ENCODE measurements around the gene CACNG1.

Gene CACNG1

DNA sequence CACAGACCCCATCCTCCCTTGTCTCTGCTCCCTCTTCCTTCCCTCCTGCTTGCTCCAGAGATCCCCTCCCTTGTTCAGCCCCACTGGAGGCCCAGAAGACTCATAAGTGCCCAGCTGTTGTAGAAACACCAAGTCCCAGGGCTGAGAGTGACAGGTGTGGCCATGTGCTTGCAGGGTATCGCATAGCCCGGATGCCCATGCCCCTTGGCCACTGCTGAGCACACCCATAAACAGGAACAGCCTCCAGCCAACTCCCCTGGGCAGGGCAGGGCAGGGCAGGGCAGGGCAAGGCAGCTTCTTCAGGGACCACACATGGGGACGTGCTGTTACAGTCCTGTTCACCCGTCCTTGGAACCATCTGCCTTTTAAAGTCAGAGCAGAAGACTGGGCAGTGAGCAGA lies 2.0 kb downstream of the CACNG1 start:
- Histone ChIP-seq H4K20me1 (ENCODE audit: insufficient read depth, low read length) (no peaks in the 10 kb centered on the region), H3K27me3 (ENCODE audit: insufficient read depth, low read length, poor library complexity) (no peaks in the 10 kb centered on the region), H3K27ac (ENCODE audit: low read length) (no peak overlapping the region), H3K4me3 (ENCODE audit: low read depth in 1 of 2, low read length in 2 of 2) (no peak overlapping the region), H3K36me3 (ENCODE audit: insufficient read depth, low read length) (no peaks in the 10 kb centered on the region), H3K9ac (ENCODE audit: low read depth, low read length) (no peak overlapping the region), H3K9me3 (ENCODE audit: insufficient read depth, low read length, severe bottlenecking) (peaks cover 21% of the 10 kb centered on the region), H3K4me2 (ENCODE audit: insufficient read depth, low read length) (no peak overlapping the region), H3K79me2 (ENCODE audit: insufficient read depth, low read length) (no peaks in the 10 kb centered on the region), H2AFZ (ENCODE audit: low read depth, low read length) (no peak overlapping the region), H3K4me1 (ENCODE audit: insufficient read depth, low read length) (no peaks in the 10 kb centered on the region)
- TF ChIP-seq EZH2 (IDR thresholded peaks at IDR 0.05; ENCODE audit: borderline replicate concordance, low read depth, low read length, severe bottlenecking) = no peak
- TF ChIP-seq, protein P1, sequence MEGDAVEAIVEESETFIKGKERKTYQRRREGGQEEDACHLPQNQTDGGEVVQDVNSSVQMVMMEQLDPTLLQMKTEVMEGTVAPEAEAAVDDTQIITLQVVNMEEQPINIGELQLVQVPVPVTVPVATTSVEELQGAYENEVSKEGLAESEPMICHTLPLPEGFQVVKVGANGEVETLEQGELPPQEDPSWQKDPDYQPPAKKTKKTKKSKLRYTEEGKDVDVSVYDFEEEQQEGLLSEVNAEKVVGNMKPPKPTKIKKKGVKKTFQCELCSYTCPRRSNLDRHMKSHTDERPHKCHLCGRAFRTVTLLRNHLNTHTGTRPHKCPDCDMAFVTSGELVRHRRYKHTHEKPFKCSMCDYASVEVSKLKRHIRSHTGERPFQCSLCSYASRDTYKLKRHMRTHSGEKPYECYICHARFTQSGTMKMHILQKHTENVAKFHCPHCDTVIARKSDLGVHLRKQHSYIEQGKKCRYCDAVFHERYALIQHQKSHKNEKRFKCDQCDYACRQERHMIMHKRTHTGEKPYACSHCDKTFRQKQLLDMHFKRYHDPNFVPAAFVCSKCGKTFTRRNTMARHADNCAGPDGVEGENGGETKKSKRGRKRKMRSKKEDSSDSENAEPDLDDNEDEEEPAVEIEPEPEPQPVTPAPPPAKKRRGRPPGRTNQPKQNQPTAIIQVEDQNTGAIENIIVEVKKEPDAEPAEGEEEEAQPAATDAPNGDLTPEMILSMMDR (IDR thresholded peaks at IDR 0.05; ENCODE audit: borderline replicate concordance, extremely low read depth, low read length, poor library complexity, severe bottlenecking) = no peak
- DNase-seq (no peak), ATAC-seq (ENCODE audit: insufficient read depth, low read depth) (no peak)

DNA sequence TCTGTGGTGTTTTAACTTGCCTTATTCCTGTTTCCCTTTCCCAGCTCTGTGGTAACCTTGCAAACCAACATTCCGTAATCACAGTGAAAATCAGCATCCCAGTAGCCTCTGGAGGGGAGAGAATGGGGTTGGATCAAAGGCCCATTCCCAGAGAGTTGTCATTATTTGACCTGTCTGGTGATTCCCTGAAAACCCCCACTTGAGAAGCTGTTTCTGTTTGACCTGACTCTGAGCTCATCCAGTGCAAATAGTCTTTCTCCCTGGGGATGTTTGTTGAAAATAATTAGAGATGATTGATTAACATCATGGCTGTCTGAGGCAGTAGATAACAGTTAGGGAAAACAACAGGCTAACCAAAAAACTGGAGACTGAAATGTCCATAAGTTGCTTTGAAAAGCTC lies 3.0 kb downstream of the CACNG1 start:
- Histone ChIP-seq H2AFZ (ENCODE audit: low read depth, low read length) (no peak overlapping the region), H3K4me1 (ENCODE audit: insufficient read depth, low read length) (no peaks in the 10 kb centered on the region), H3K27ac (ENCODE audit: low read length) (no peak overlapping the region), H3K9ac (ENCODE audit: low read depth, low read length) (no peak overlapping the region), H3K79me2 (ENCODE audit: insufficient read depth, low read length) (no peaks in the 10 kb centered on the region), H3K4me3 (ENCODE audit: low read depth in 1 of 2, low read length in 2 of 2) (no peak overlapping the region), H4K20me1 (ENCODE audit: insufficient read depth, low read length) (no peaks in the 10 kb centered on the region), H3K27me3 (ENCODE audit: insufficient read depth, low read length, poor library complexity) (no peaks in the 10 kb centered on the region), H3K4me2 (ENCODE audit: insufficient read depth, low read length) (no peak overlapping the region), H3K36me3 (ENCODE audit: insufficient read depth, low read length) (no peaks in the 10 kb centered on the region), H3K9me3 (ENCODE audit: insufficient read depth, low read length, severe bottlenecking) (peaks cover 21% of the 10 kb centered on the region)
- no peak for ATAC-seq (ENCODE audit: insufficient read depth, low read depth)
- TF ChIP-seq EZH2 (IDR thresholded peaks at IDR 0.05; ENCODE audit: borderline replicate concordance, low read depth, low read length, severe bottlenecking) = no peak
- TF ChIP-seq, protein P1 (IDR thresholded peaks at IDR 0.05; ENCODE audit: borderline replicate concordance, extremely low read depth, low read length, poor library complexity, severe bottlenecking) = no peak
- DNase-seq = no peak

DNA sequence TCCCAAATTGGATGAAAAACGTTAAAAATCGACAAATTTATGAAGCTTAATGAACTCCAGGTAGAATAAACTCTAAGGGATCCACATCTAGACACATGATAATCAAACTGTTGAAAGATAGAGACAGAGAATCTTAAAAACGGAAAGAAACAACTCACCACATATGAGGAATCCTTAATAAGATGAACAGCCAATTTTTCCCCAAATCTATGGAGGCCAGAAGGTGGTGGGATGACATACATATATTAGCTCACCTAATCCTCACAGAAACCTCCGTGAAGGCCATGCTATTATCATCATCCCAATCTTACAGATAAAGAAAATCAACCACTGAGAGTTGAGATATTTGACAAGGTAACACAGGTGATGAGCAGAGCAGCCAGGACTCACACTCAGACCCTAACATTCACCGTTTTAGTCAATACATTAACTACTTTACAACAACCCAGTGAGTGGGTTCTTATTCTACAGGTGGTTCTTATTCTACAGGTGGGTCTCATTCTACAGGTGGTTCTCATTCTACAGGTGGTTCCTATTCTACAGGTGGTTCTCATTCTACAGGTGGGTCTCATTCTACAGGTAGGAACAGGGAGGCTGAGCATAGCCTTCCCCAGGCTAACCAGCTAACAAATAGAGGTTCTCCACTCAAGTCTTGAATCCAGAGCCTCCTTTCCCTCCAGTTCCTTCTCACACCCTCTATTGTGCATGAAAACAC lies 4.8 kb downstream of the CACNG1 start:
- Histone ChIP-seq H3K4me3 (ENCODE audit: low read depth in 1 of 2, low read length in 2 of 2) (no peak overlapping the region), H4K20me1 (ENCODE audit: insufficient read depth, low read length) (no peaks in the 10 kb centered on the region), H3K27ac (ENCODE audit: low read length) (no peak overlapping the region), H3K4me1 (ENCODE audit: insufficient read depth, low read length) (no peaks in the 10 kb centered on the region), H3K27me3 (ENCODE audit: insufficient read depth, low read length, poor library complexity) (no peaks in the 10 kb centered on the region), H3K36me3 (ENCODE audit: insufficient read depth, low read length) (no peaks in the 10 kb centered on the region), H3K9ac (ENCODE audit: low read depth, low read length) (no peak overlapping the region), H3K4me2 (ENCODE audit: insufficient read depth, low read length) (no peak overlapping the region), H3K79me2 (ENCODE audit: insufficient read depth, low read length) (no peaks in the 10 kb centered on the region), H2AFZ (ENCODE audit: low read depth, low read length) (no peak overlapping the region), H3K9me3 (ENCODE audit: insufficient read depth, low read length, severe bottlenecking) (peaks cover 21% of the 10 kb centered on the region)
- TF ChIP-seq, protein P1 (IDR thresholded peaks at IDR 0.05; ENCODE audit: borderline replicate concordance, extremely low read depth, low read length, poor library complexity, severe bottlenecking) = no peak
- TF ChIP-seq EZH2 (IDR thresholded peaks at IDR 0.05; ENCODE audit: borderline replicate concordance, low read depth, low read length, severe bottlenecking) = no peak
- ATAC-seq (ENCODE audit: insufficient read depth, low read depth) = no peak
- DNase-seq = no peak
